Left colon (tissue), 2 donors: Measurements from ENCODE around the gene PRR16. TPM values are rescaled to one million over a fixed set of nuclear protein-coding genes. Genes with fewer than 3 reads are reported as not detected.
"Not testable (repeated sequence)": the region's sequence is repeated elsewhere in the genome, so short reads cannot be mapped to it uniquely, and the experiment has no call there.

Experiments
- ATAC-seq: fragments of 200-7000 bp; cut with Tn5 transposase; one replicate; pipeline ENCODE4 v1.9.1; 2020; ENCODE audit warnings: mild to moderate bottlenecking, moderate library complexity
- DNase-seq, 2 donors: peaks; one replicate each; pipeline ENCODE4 v3.0.0-alpha.2; 2020
- intact Hi-C, 2 donors: fragments of 100-400 bp; cut with DNase I in 1 of 2; cut with micrococcal nuclease in 1 of 2; formaldehyde crosslinking; loops; one replicate each; pipeline versions ENCODE4 v1.11.2 to v1.14.0; 2022; cut with DNase I, micrococcal nuclease
- total RNA-seq, 2 donors: library from RNA; stranded (reverse); fragmentation: NEBNext Ultra II Directional; extraction: Animal tissue kit (Norgen Biotek cat#: 25700); gene quantifications; one replicate each; pipeline ENCODE4 v1.2.1, GENCODE V29; 2021
- donor health status: DM: no; HTN: no; CAD: no.
- donor health status: DM: yes; HTN: yes; CAD: no.

PRR16 gene
- total RNA-seq, 2 donors from 2014 or later = 1.6 to 2.4 TPM

DNA sequence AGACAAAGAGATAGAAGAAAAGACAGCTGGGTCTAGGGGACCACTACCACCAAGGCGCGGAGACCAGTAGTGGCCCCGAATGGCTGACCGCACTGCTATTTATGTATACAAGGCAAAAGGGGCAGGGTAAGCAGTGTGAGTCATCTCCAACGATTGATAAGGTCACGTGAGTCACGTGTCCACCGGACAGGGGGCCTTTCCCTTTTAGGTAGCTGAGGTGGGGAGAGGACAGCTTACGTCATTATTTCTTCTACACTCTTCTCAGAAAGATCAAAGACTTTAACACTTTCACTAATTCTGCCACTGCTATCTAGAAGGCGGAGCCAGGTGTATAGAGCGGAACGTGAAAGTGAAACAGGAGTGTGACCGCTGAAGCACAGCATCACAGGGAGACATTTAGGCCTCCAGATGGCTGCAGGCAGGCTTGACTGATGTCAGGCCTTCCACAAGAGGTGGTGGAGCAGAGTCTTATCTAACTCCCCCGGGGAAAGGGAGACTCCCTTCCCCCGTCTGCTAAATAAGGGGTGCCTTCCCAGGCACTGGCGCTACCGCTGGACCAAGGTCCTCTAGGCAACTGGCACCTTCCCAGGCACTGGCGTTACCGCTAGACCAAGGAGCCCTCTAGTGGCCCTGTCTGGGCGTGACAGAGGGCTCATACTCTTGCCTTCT, 6.1 kb upstream of the PRR16 start:
- peak; percentile 62 to 83 for DNase-seq
- intact Hi-C loops = no loop called here
- ATAC-seq = peak; percentile 93

DNA sequence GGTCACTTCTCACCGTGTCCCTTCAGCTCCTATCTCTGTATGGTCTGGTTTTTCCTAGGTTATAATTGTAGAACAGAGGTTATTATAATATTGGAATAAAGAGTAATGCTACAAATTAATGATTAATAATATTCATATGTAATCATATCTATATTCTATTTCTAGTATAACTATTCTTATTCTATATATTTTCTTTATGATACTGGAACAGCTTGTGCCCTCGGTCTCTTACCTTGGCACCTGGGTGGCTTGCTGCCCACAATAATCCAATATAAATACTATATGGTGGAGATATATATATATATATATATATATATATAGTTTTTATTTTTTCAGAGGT, 5.6 kb upstream of the PRR16 start:
- intact Hi-C loops, DNase-seq, ATAC-seq: not testable (repeated sequence)

DNA sequence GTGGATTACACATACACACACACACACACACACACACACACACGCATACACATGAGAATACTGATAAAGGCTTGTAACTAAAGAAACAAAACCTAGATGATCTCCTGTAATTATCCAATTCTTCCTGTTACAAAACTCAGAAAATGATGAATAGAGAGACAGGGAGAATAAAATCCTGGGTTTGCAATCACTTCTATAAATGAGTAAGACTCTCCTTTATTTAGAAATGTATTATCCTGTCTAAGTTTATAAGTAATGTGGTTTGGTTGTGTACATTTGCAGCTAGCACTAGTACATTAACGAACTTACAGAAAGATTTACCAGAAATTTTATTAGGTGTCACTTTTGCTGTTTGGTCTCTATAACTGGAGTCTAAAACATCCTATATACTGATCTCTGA, 2.8 kb upstream of the PRR16 start:
- no peak for ATAC-seq

DNA sequence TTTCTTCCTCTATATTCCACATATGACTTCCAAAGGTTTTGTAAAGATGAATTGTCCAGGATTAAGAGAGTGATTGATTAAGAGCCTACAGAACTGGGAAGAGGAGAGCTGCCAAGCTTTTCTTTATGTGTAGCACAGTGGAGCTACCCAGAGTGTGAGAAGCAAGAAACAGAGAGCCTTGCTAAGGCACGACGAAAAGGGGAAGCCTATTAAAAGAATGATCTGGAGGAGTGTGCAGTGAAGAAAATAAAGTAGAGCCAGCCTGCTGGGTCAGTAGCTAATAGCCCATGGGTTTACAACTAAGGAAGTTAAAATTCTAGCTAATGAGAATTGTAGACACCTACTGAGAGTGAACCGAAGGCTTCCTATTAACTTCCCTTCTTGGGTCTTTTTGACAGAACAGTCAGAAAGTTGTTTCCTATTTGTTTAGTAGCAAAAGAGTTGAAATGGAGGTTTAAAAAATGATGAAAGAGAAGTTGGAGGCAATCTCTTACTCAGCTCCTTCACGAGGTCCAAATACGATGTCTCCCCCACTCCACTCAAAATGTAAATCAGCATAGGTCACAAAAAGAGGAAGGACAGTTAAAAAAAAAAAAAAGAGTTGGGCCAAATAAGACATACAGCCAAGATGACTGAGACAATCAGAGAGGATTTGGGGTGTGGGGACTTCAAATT, 957 bp upstream of the PRR16 start:
- DNase-seq (no peak), ATAC-seq (no peak)
- intact Hi-C loops = no loop called here

More for the DNA sequence above, 2.8 kb upstream of the PRR16 start:
- DNase-seq = no peak
- intact Hi-C loops = no loop called here

DNA sequence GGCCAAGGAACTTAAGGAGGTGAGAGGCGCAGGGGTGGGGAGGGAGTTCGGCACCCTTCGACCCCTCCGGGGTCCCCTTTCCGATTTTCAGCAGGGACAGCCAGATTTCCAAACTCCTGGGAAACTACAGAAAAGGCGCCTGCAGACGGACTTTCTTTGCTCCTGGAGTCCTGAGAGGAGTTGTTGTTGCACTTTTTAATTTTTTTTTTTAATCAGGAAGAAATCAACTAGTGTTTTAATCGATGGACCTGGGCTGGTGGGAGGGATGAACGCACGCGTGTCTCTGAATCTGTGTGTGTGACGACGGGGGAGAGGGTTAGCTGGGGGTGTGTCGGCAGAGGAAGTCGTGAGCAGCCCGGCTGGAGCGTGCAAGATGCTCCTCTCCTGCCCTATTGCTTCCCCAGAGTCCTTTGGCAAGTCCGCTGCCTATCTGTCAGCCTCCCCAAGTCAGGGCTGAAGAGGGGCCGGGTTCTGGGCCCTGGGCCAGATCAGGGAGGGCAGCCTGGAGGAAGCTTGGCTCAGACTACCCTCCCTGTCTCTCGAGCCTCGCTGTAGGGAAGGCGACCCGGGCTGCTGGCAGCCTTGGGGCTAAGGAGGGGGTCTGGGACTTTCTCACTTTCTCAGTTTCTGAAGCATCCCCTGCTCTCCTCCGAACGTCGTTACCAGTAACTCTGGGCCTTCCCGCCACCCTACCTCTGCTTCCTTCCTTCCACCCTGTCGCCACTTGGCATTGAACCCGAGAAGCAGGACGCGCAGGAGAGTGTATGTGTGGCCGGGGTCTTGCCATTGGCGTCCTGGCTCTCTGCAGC, 731 bp downstream of the PRR16 start:
- peak; percentile 12 to 30 for DNase-seq
- intact Hi-C loops = no loop called here
- ATAC-seq = peak; percentile 33

DNA sequence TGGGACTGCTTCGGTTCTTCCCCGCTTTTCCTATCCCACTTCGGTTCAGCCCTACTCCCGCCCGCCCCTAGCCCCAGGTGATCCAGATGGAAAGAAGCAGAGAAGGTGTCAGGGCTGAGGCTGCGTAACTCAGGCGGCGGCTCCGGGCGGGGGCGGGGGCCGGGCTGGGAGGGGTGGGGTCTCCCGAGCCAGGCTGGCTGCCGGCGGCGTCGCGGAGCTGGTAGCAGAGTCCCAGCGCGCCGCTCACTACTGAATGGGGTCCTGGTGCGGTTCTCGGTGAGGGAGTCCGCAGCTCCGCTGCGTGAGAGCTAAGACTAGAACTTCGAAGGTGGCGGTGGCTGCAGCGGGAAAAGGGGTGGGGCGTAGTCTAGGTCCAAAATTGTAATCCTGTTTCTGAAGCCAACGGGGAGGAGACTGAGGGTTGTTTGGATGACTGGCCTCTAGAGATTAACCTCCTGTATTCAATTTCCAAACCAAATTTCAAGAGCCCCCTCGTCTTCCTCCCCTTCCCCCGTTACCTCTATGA, 1.4 kb downstream of the PRR16 start:
- DNase-seq = peak in 1 of 2 donors; percentile 27
- no peak for ATAC-seq

DNA sequence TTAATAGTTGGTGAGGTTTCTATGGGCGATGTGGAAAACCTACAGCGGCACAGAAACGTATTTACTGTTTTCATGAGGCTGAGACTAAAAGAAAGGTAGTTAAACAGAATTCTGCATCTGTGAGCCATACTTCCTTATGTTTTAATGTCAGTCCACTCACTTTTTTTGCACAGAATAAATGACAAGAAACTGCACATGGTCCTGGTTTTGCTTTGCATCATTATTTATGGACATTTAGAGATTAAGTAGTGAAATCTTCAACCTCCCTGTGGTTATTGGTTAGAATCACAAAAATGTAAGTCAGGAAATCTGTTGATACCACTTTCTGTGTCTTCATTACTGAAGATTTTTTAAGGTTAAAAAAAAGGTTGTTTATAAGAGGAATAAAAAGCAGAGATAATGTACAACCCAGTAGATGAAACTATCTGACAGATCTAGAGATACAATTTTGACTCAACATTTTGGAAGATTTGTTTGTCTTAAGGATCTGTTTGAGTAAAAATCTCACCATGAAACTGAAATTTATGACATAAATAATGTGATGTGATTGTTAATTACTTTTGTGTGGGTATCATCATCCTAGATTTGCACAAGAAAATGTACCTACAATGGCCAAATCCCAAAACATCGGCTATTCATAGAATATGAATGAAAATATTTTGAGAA, 2.4 kb downstream of the PRR16 start:
- no peak for ATAC-seq
- DNase-seq = no peak
- intact Hi-C loops = no loop called here

More for the DNA sequence above, 1.4 kb downstream of the PRR16 start:
- intact Hi-C loops = no loop called here

DNA sequence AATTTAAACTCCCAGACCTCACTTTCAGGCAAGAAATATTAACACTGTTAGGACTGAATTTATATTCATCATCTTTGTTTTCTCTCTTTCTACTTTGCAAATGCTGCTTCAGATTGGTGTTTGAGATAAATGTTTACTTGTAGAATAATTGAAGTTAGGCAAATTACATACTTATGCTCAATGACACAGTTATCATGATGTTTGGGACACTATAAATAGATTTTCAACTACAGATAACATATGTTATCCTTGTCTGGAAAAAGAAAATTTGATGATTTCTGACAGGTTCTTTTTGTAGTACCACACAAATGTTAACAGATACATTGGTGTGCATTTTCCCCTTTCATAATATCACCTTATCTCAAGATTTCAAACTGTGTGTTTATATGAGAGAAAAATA, 7.9 kb downstream of the PRR16 start:
- ATAC-seq (no peak), DNase-seq (no peak)
- intact Hi-C loops = no loop called here

DNA sequence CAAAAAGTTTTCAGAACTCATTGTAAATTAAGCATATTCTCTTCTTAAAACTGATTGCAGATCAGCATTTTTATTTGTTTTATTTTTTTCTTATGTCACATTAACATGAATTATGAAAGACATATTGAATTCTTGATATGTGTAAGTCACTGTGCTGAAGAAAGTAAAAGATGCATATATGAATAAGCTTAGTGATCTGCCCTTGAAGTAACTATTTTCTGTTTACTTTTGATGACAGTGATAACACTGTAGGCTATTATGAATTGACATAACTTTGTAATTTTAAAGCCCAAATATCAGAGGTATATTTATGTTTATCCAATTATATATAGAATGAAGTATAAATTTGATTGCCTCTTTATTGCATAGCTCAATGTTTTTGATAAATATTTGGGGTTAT, 8.8 kb downstream of the PRR16 start:
- ATAC-seq = no peak
- intact Hi-C loops = no loop called here
- DNase-seq = no peak

DNA sequence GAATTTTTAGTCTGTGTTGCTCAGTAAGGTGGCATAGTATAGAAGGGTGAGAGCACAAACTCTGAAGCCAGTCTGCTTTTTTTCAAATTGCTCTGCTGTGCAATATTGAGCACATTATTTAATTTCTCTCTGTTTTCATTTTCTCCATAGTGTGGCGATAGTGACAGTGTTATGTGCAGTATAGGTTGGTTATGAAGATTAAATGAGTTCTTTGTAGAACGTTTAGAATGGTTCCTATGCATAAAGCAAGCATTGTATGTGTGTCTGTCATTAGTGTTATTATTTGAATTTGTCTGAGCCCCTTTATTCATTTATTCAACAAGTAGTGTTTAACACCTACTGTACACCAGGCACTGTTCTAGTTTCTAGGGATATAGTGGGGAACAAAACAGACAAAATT, 9.2 kb downstream of the PRR16 start:
- no peak for DNase-seq
- ATAC-seq = no peak
- intact Hi-C loops = no loop called here

DNA sequence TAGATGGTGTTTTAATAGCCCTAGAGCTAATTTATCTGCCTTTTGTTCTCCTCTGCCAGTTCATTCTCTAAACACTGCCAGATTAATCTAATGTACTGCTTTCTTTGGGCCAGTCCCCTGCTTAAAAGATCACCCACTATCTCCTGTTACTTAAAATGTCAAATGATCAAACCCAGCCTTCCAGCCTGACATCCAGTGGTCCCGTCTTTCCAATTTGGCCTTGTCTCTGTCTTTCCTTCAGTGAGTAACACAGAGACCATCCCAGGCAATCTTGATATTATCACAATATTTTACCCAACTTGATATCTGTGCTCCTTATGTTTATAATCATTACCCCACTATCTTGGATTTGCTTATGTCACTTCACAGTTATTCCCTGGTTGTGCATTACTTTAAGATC, 12.0 kb downstream of the PRR16 start:
- no peak for DNase-seq
- no peak for ATAC-seq
- intact Hi-C loops = no loop called here

DNA sequence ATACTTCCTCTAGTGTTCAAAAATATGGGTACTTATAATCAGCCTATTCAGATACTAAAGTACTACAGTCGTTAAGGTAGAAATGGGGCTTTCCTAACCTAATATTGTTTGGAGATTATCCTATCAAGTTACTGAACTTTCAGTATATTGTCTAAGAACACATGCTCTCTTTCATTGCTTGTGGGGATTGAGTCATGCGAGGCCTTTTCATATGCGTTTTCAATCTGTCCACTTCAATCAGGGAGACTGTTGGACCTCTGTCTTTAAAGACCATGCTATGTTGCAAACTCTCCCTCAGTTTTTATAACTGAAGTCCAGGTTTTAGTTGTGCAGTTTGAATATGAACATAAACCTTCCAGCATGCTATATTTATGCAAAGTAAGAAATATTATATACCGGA, 15.0 kb downstream of the PRR16 start:
- ATAC-seq (no peak), DNase-seq (no peak)
- intact Hi-C loops = no loop called here

DNA sequence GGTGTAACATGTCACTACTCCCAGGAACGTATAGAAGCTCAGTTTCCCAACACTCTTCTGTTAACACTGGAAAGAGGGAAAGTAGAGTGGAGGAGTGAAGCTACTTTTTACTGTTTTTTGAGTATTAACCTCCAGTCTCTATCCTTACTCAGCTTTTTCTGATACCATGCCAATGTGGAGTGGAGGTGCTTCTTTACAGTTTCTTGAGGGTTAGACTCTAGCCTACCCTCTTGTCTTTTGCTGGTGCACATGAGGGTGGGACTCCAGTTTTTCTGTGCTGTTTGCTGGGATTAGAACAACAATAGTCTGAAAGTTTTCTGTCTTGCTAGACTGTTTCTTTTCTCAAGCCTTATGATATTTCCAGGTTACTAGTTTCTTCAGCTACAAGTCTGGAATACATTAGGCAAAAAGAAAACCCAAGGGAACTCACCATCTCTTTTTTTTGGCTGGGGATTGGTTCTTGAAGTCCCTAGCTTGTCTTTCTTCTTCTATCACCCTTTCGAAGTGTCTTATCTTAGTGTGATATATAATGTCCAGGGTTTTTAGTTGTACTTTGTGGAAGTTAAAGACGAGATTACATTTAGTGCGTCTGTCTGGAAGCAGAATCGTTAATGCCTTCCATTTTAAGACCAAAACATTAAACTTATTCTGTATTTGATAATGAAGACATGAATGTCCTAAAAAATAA, 35.9 kb downstream of the PRR16 start:
- no peak for DNase-seq
- ATAC-seq = no peak
- intact Hi-C loops = no loop called here

DNA sequence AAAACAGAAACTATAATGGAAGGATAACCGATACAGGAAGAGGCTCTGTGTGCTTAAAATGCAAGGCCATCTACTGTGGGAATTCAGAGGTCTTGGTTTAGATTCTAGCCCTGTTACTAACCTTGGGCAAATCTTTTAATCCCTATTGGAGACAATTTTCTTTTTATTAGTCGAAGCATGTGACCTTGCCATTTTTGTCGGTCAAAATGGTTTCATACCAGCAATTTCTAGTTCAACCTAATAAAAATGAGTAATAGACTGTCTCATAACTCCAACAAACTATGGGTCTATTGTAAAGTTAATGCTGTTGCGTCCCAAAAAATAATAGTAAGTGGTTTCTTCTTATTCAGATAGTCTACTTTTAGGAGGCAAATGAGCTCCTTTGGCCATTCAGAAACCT, 38.4 kb downstream of the PRR16 start:
- DNase-seq = no peak
- no peak for ATAC-seq
- intact Hi-C loops = no loop called here

DNA sequence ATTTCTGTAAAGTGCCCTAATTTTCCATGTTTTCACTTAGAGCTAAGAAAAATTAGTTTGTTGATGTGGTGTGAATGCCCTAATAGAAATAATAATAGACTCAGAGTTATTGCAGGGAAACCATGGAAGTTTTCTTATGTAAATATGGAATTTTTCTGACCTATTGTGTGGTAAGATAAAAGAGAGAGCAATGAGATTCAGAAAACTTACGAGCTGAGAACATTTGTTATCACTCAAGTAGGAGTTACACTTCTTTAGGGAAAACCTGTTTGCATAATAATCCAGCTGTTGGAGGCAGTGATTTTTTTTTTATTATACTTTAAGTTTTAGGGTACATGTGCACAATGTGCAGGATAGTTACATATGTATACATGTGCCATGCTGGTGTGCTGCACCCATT, 39.2 kb downstream of the PRR16 start:
- intact Hi-C loops = no loop called here

DNA sequence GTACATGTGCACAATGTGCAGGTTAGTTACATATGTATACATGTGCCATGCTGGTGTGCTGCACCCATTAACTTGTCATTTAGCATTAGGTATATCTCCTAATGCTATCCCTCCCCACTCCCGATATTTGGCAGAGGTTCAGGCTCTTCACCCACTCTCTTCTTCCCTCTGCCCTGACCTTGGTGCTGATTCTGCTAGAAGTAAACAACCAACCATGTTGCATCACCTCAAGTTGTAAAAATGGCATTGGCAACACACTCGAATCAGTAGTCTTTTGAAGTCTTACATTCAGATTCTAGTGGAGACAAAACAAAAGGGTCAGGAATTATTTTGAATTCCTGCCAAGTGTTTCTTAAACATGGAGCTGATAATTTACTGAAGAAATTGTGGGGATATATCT, 40.0 kb downstream of the PRR16 start:
- DNase-seq (no peak), ATAC-seq (no peak)
- intact Hi-C loops = no loop called here

More for the DNA sequence above, 39.2 kb downstream of the PRR16 start:
- ATAC-seq (no peak), DNase-seq (no peak)

DNA sequence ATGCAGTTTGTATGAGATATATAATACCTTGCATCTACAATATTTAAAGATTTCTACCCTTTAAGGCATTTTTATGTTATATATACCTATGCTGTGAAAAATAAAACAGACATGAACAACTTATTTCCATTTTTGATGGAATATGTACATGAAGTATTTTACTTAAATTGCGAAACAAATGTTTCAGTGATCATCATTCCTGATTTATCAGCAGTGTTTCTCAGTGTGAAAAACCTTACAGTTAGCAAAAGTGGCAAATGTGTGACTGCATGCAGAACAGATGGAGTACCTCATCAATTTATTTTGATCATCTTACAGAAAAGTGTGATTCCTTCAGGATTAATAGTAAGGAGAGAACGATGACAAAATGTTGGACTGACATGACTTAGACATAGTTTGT, 43.1 kb downstream of the PRR16 start:
- DNase-seq (no peak), ATAC-seq (no peak)
- intact Hi-C loops = no loop called here

DNA sequence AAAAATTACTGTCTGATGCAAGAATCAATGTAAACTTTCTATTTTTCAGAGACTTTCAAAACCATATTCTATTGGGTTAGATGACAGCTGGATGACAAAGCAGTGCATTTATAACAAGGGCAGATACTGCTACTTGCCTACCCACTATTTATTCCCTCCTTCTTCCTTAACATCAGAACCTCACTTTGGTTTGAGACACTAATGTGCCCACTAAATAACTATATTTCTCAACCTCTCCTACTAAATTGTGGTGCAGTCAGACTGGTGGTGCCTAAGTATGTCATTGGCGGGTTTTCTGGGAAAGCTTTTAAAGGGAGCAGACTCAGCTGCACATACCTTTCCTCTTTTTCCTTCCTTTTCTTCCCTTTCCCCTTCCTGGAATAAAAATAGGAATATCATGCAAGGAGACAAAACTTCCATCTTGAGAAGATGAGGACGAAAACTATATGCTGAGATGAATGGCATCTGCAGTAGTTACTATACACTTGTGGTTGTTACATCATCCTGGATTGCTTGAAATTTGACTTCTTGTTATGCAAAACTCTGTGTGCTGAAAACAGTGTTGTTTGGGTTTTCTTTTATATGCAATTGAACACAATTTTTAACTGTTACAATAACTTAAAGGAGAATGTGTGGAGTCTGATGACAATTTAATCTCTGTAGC, 43.8 kb downstream of the PRR16 start:
- DNase-seq (no peak), ATAC-seq (no peak)
- intact Hi-C loops = no loop called here
